NB4 (cell line): Measurements from ENCODE around the gene ACTRT2.

Experiments used
- DNase-seq: peaks from one replicate; pipeline ENCODE4 v3.0.0; 2010; ENCODE audit warnings: low read depth
- H3K4me3 ChIP-seq: one replicate; pipeline ENCODE4 v1.5.1; 2011; ENCODE audit warnings: mild to moderate bottlenecking, low read depth, low read length, moderate library complexity
- MYC ChIP-seq: IDR thresholded peaks from 2 replicates; pipeline ENCODE4 v1.6.1; 2011; ENCODE audit warnings: low read depth, low read length
- POLR2A ChIP-seq: IDR thresholded peaks from 2 replicates; pipeline ENCODE4 v1.6.1; 2011; ENCODE audit warnings: mild to moderate bottlenecking; ENCODE audit not compliant: insufficient read length; ENCODE audit errors: extremely low read depth
- TF ChIP-seq, protein P1 (sequence below): IDR thresholded peaks from 2 replicates; pipeline ENCODE4 v1.6.1; 2011; ENCODE audit warnings: low read depth, low read length
- TF ChIP-seq, protein P2 (sequence below): IDR thresholded peaks from one replicate; pipeline ENCODE4 v1.5.1; 2012; ENCODE audit warnings: low read depth, low read length

ACTRT2 gene

DNA sequence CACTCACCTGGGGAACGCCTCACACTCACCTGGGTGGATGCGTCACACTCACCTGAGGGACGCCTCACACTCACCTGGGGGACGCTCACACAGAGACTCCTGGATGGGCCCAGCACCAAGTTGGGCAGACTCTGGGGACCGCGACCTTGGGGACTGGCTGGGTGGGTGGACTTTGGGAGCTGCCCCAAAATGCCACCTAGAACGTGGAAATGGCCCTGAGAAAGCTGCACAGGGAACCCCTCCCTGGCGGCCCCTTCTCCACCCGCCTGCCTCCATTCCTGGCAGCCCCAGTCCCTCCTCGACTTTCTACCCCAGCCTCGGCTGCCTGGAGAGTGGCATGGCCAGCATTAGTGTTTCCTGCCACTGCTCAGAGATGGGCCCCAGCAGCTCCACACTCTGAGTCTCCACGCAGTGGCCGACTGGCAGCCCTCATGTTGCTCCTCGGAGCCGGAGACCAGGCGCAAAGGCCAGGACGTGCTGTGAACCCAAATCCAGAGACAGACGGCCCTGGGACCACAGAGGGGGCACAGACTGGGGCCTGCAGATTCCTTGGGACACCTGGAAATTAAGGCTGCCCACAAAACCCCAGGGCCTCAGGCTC lies 46.5 kb upstream of the ACTRT2 start:
- no peak overlapping the region for H3K4me3 ChIP-seq
- no peak for DNase-seq
- no peak for TF ChIP-seq MYC
- TF ChIP-seq, protein P1, sequence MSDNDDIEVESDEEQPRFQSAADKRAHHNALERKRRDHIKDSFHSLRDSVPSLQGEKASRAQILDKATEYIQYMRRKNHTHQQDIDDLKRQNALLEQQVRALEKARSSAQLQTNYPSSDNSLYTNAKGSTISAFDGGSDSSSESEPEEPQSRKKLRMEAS: no peak
- TF ChIP-seq POLR2A: no peak

DNA sequence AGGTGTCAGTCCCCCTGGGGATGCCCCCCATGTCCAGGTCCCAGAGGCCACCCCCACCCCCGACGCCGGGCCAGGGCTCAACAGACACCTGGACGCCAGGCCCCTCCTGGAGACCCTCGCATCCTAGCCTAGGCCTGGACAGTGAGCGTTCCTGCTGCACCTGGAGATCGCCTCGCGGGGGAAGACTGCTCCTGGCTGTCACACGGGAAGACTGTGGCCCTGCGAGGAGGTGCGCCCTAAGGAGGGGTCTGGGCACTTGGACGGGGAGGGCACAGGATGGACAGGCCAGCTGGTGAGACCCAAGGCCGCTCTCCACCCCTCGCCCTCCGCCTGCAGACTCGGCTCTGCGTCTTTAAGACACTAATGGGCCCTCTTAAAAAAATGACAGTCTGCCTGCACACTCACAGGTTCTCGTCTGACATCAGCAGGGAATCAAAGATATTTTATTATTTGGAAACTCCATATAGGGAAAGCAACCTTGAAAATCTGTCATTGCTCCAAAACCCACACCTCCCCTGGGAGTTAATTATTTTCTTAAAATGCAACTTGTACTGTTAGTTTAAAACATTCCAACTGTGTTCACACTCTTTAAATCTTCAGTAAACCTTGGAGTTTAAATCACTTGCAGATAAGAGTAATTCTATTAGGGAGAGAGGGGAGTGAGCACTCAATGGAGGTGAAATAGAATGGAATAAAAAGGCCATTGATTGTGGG lies 45.6 kb upstream of the ACTRT2 start:
- TF ChIP-seq, protein P2, sequence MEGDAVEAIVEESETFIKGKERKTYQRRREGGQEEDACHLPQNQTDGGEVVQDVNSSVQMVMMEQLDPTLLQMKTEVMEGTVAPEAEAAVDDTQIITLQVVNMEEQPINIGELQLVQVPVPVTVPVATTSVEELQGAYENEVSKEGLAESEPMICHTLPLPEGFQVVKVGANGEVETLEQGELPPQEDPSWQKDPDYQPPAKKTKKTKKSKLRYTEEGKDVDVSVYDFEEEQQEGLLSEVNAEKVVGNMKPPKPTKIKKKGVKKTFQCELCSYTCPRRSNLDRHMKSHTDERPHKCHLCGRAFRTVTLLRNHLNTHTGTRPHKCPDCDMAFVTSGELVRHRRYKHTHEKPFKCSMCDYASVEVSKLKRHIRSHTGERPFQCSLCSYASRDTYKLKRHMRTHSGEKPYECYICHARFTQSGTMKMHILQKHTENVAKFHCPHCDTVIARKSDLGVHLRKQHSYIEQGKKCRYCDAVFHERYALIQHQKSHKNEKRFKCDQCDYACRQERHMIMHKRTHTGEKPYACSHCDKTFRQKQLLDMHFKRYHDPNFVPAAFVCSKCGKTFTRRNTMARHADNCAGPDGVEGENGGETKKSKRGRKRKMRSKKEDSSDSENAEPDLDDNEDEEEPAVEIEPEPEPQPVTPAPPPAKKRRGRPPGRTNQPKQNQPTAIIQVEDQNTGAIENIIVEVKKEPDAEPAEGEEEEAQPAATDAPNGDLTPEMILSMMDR: no peak
- TF ChIP-seq POLR2A (no peak), MYC (no peak)
- TF ChIP-seq, protein P1: no peak
- DNase-seq: no peak
- H3K4me3 ChIP-seq: no peak overlapping the region

DNA sequence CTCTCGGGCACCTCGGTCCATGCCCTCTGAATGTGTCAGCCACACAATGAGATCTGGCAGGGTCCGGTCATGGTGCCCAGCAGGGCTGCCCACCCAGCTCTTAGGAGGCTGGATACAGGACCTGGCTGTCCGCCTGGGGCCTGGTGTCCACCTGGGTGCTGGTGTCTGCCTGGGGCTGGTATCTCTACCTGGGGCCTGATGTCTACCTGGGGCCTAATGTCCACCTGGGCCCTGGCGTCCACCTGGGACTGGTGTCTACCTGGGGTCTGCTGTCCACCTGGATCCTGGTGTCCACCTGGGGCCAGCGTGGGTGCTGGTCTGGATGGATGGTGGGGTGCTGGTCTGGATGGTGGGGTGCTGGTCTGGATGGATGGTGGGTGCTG lies 45.1 kb upstream of the ACTRT2 start:
- no peak for DNase-seq
- TF ChIP-seq, protein P1: no peak
- TF ChIP-seq, protein P2: no peak
- no peak for TF ChIP-seq POLR2A
- TF ChIP-seq MYC: no peak

DNA sequence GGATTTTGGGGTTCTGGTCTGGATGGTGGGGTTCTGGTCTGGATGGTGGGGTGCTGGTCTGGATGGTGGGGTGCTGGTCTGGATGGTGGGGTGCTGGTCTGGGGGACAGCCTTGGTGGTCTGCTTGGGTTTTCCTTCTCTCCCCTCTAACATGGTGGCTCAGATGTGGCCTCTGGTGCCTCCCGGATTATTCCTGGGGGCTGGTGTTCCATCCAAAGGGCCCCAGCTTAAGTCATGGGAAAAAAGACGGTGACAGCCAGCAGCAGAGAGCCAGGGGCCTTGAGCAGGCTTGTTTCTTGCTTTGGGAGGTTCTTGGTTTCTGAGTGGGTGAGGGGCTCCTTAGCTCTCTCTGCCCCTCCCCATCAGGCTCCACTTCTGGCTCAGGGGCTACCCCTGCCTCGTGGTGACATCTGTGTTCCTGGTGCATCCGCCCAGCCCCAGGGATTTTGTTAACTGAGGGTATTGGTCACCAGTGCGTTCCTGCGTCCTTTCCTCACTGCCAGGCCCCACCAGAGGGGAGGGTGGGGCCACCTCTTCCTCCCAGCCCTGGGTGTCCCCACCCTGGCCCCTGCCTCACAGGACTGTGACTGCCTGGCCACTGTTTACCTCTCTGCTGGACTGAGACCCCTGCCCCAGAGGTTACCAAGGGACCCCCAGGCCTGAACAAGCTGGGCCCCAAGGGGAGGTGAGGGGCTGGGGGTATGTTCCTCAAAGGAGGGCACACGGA lies 43.2 kb upstream of the ACTRT2 start:
- no peak for TF ChIP-seq MYC
- TF ChIP-seq, protein P1: no peak
- H3K4me3 ChIP-seq: no peak overlapping the region
- DNase-seq: no peak

More for the DNA sequence above, 45.1 kb upstream of the ACTRT2 start:
- no peak overlapping the region for H3K4me3 ChIP-seq

DNA sequence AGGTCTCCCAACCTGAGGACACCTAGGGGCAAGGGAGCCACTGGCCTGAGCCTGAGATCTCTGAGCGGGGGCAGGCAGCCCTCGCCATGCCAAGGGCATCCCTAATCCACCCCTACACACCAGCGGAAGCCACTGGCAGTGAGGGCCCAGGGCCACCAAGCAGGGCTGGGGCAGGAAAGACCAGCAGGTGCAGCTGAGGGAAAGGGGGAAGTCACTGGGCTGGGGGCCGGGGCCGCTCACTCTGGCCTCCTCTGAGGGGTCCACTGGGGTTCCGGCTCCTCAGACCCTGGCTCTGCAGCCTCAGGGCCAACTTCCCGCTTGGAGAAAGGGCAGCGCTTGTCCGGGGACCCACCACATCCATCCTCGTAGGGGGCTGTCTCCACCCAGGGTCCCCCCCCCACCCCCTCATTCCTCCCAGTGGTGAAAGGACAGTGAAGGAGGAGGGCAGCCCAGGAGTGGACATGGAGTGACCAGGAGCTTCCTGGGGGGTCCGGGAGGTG lies 42.5 kb upstream of the ACTRT2 start:
- DNase-seq: no peak
- no peak overlapping the region for H3K4me3 ChIP-seq
- TF ChIP-seq, protein P2: no peak
- no peak for TF ChIP-seq MYC
- no peak for TF ChIP-seq POLR2A
- TF ChIP-seq, protein P1: no peak

DNA sequence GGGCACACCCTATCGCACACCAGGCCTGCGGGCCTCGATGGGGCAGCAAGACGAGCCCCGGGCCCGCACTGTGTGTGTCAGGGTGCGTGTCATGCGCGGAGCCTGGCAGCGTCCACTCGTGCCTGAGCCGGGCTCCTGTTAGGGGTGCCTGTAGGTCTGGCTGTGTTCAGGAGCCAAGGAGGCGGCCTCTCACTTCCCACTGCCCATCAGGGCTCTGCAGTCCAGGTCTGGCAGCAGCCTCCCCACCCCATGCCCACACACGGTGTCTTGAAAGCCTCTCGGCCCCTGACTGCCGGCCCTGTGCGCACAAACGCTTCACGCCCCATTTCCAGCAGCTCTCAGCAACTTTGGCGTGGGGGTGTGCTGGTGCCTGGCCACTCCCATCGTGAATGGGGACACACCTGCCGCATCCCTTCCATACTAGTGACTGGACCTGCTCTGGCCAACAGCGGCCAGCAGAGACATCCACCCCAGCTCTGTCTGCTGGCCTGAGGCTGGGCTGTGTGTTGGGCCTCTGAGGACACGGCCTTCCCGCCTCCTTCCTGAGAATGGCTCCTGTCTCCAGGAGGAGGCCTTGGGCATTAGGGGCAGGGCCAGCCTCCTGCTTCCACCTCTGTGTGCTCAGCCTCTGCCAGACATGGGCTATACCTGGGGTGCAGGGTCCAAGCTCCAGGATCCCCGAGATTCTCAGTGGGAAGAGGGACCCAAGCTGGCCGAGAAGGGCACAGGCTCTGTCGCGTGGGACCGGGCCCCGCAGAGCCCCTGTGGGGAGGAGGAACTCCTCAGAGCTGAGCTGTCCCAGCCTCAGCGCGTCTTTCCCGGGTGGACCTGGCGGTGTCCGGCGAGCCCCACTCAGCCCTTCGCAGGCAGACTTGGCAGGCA lies 41.8 kb upstream of the ACTRT2 start:
- H3K4me3 ChIP-seq: no peak overlapping the region
- DNase-seq: no peak
- TF ChIP-seq, protein P2: no peak
- TF ChIP-seq, protein P1: no peak
- TF ChIP-seq MYC: no peak
- no peak for TF ChIP-seq POLR2A
